Measurements from ENCODE around the gene C9orf43.
"Not testable (repeated sequence)": the region's sequence is repeated elsewhere in the genome, so short reads cannot be mapped to it uniquely, and the experiment has no call there.

C9orf43 gene

GRCh38 chr9:113410207-113410864 is at the start of gene C9orf43, which contains the start of gene POLE3:
Gene C9orf43, plus strand, starts transcription at chr9:113410747. Its CDS starts 2,747 bp downstream, at chr9:113413494.
Gene POLE3, minus strand, starts transcription at chr9:113410675. Its CDS starts 382 bp downstream, at chr9:113410293.
- peak; percentile 92 for DNase-seq (ENCODE audit: low spot score)

GRCh38 chr9:113361304-113362018 is 49.1 kb upstream of the C9orf43 start:
- no peak for DNase-seq (ENCODE audit: low spot score)

GRCh38 chr9:113363336-113363735 is 47.2 kb upstream of the C9orf43 start:
- DNase-seq (ENCODE audit: low spot score): no peak

GRCh38 chr9:113364951-113365350 is 45.6 kb upstream of the C9orf43 start:
- DNase-seq (ENCODE audit: low spot score): no peak

- not testable (repeated sequence) for DNase-seq (ENCODE audit: low spot score)
These were observed 44.9 kb upstream of the C9orf43 start for GRCh38 chr9:113365652-113366051.

- no peak for DNase-seq (ENCODE audit: low spot score)
These were observed 42.1 kb upstream of the C9orf43 start for GRCh38 chr9:113368348-113368981.

- no peak for DNase-seq (ENCODE audit: low spot score)
These were observed 41.3 kb upstream of the C9orf43 start for GRCh38 chr9:113368982-113369854.

GRCh38 chr9:113369855-113370140 is 40.7 kb upstream of the C9orf43 start:
- DNase-seq (ENCODE audit: low spot score): no peak

GRCh38 chr9:113370806-113371325 is 39.7 kb upstream of the C9orf43 start:
- no peak for DNase-seq (ENCODE audit: low spot score)

GRCh38 chr9:113372059-113372458 is 38.5 kb upstream of the C9orf43 start:
- no peak for DNase-seq (ENCODE audit: low spot score)

- no peak for DNase-seq (ENCODE audit: low spot score)
These were observed 37.3 kb upstream of the C9orf43 start for GRCh38 chr9:113373256-113373655.

GRCh38 chr9:113373676-113374392 is 36.7 kb upstream of the C9orf43 start:
- no peak for DNase-seq (ENCODE audit: low spot score)

GRCh38 chr9:113375057-113376023 is 35.2 kb upstream of the C9orf43 start:
- DNase-seq (ENCODE audit: low spot score): no peak

GRCh38 chr9:113376634-113377567 is 33.6 kb upstream of the C9orf43 start, which contains the start of gene HDHD3:
Gene HDHD3, minus strand, starts transcription at chr9:113376986. Its CDS starts 2,632 bp downstream, at chr9:113374354.
- DNase-seq (ENCODE audit: low spot score): peak; percentile 63

- DNase-seq (ENCODE audit: low spot score): not testable (repeated sequence)
These were observed 31.3 kb upstream of the C9orf43 start for GRCh38 chr9:113379094-113379828.

GRCh38 chr9:113379829-113380210 is 30.7 kb upstream of the C9orf43 start:
- DNase-seq (ENCODE audit: low spot score): not testable (repeated sequence)

GRCh38 chr9:113380869-113381378 is 29.6 kb upstream of the C9orf43 start:
- DNase-seq (ENCODE audit: low spot score): no peak

- DNase-seq (ENCODE audit: low spot score): not testable (repeated sequence)
These were observed 29.1 kb upstream of the C9orf43 start for GRCh38 chr9:113381441-113381840.
